Neural cell (in vitro differentiated cells): ENCODE data around the gene RDH13. TPM values are rescaled to one million over a fixed set of nuclear protein-coding genes. Genes with fewer than 3 reads are reported as not detected.

ENCODE experiments used
- H2AFZ ChIP-seq: fragments of 200-600, 300-800 bp; sonication (generic), shearing (Covaris generic); 2 replicates; pipeline ENCODE4 v1.6.0; 2014; ENCODE audit warnings: low read depth, mild to moderate bottlenecking, antibody characterized with exemption, low read length, moderate library complexity
- H3F3A ChIP-seq: fragments of 200-600 bp; shearing (Covaris generic); 2 replicates; pipeline ENCODE4 v1.6.1; 2016; ENCODE audit warnings: mild to moderate bottlenecking, moderate library complexity, mixed read lengths, antibody characterized with exemption, low read length; ENCODE audit not compliant: insufficient read depth, poor library complexity, severe bottlenecking
- H3K27ac ChIP-seq: fragments of 200-600, 300-800 bp; sonication (generic), shearing (Covaris generic); 2 replicates; pipeline ENCODE4 v1.5.1; 2014; ENCODE audit warnings: mild to moderate bottlenecking, low read length, moderate library complexity
- H3K27me3 ChIP-seq: fragments of 300-800, 200-600 bp; sonication (generic), shearing (Covaris generic); 2 replicates; pipeline ENCODE4 v1.6.0; 2014; ENCODE audit warnings: mild to moderate bottlenecking, low read depth, low read length, moderate library complexity; ENCODE audit not compliant: insufficient read depth
- H3K36me3 ChIP-seq: fragments of 300-800, 200-600 bp; sonication (generic), shearing (Covaris generic); 2 replicates; pipeline ENCODE4 v1.5.1; 2014; ENCODE audit warnings: mild to moderate bottlenecking, antibody characterized with exemption, low read length, moderate library complexity; ENCODE audit not compliant: insufficient read depth
- H3K4me2 ChIP-seq: fragments of 300-800, 200-600 bp; sonication (generic), shearing (Covaris generic); 2 replicates; pipeline ENCODE4 v1.6.0; 2014; ENCODE audit warnings: mild to moderate bottlenecking, low read length
- H3K4me3 ChIP-seq: fragments of 300-800, 200-600 bp; sonication (generic), shearing (Covaris generic); 2 replicates; pipeline ENCODE4 v1.5.1; 2014; ENCODE audit warnings: mild to moderate bottlenecking, low read length, moderate library complexity
- H3K79me2 ChIP-seq: fragments of 200-600 bp; shearing (Covaris generic); replicated peaks from 2 replicates; pipeline ENCODE4 v1.6.0; 2014; ENCODE audit warnings: mild to moderate bottlenecking, low read length, moderate library complexity; ENCODE audit not compliant: insufficient read depth
- H3K9ac ChIP-seq: fragments of 300-800, 200-600 bp; sonication (generic), shearing (Covaris generic); 2 replicates; pipeline ENCODE4 v1.6.1; 2016; ENCODE audit warnings: mild to moderate bottlenecking, low read length, mixed read lengths
- H3K9me2 ChIP-seq: fragments of 200-600 bp; shearing (Covaris generic); 2 replicates; pipeline ENCODE4 v1.6.1; 2016; ENCODE audit warnings: mild to moderate bottlenecking, low read length, mixed read lengths; ENCODE audit not compliant: insufficient read depth
- H3K9me3 ChIP-seq: fragments of 200-600, 300-800 bp; sonication (generic), shearing (Covaris generic); 2 replicates; pipeline ENCODE4 v1.6.1; 2016; ENCODE audit warnings: mild to moderate bottlenecking, mixed run types, low read length, moderate library complexity, mixed read lengths
- H4K20me1 ChIP-seq: fragments of 200-600 bp; shearing (Covaris generic); 2 replicates; pipeline ENCODE4 v1.6.1; 2016; ENCODE audit warnings: mild to moderate bottlenecking, mixed run types; ENCODE audit not compliant: insufficient read depth
- EP300 ChIP-seq: fragments of 450-650 bp; conservative IDR thresholded peaks from 2 replicates; pipeline ENCODE4 v1.6.1; 2014; ENCODE audit warnings: antibody characterized with exemption, mild to moderate bottlenecking, moderate library complexity; ENCODE audit not compliant: poor library complexity, severe bottlenecking
- EZH2 ChIP-seq: fragments of 200-600, 300-800 bp; shearing (Covaris generic), sonication (generic); IDR thresholded peaks from 2 replicates; pipeline ENCODE4 v1.6.1; 2014; ENCODE audit warnings: antibody characterized with exemption, low read length, borderline replicate concordance, mild to moderate bottlenecking; ENCODE audit not compliant: insufficient read depth, poor library complexity, severe bottlenecking
- MXI1 ChIP-seq: fragments of 450-650 bp; conservative IDR thresholded peaks from 2 replicates; pipeline ENCODE4 v1.6.1; 2014; ENCODE audit warnings: antibody characterized with exemption, mild to moderate bottlenecking; ENCODE audit not compliant: poor library complexity, severe bottlenecking
- POLR2AphosphoS5 ChIP-seq: IDR thresholded peaks from 2 replicates; pipeline ENCODE4 v1.6.1; 2012
- RAD21 ChIP-seq: fragments of 450-650 bp; conservative IDR thresholded peaks from 2 replicates; pipeline ENCODE4 v1.6.1; 2014; ENCODE audit warnings: antibody characterized with exemption, mild to moderate bottlenecking, moderate library complexity
- REST ChIP-seq: IDR thresholded peaks from 2 replicates; pipeline ENCODE4 v1.6.1; 2012; ENCODE audit warnings: borderline replicate concordance
- SMC3 ChIP-seq: fragments of 450-650 bp; conservative IDR thresholded peaks from 2 replicates; pipeline ENCODE4 v1.6.1; 2014; ENCODE audit warnings: antibody characterized with exemption, mild to moderate bottlenecking, moderate library complexity; ENCODE audit not compliant: poor library complexity
- TAF1 ChIP-seq: IDR thresholded peaks from 2 replicates; pipeline ENCODE4 v1.6.1; 2012; ENCODE audit warnings: low read depth
- polyA minus RNA-seq: library from RNA; depleted of rRNA, polyadenylated mRNA; stranded (reverse); fragments of >200 nt; gene quantifications from 2 replicates; pipeline ENCODE4 v1.2.3, GENCODE V29; 2014
- polyA plus RNA-seq: library from polyadenylated mRNA; depleted of rRNA; stranded (reverse); fragments of >200 nt; gene quantifications from 2 replicates; pipeline ENCODE4 v1.2.3, GENCODE V29; 2014
- TF ChIP-seq, protein P1 (sequence below): fragments of 450-650 bp; IDR thresholded peaks from 2 replicates; pipeline ENCODE4 v1.5.1; 2014; ENCODE audit warnings: antibody characterized with exemption, mild to moderate bottlenecking, moderate library complexity; ENCODE audit not compliant: poor library complexity, severe bottlenecking

The RDH13 gene, protein sequence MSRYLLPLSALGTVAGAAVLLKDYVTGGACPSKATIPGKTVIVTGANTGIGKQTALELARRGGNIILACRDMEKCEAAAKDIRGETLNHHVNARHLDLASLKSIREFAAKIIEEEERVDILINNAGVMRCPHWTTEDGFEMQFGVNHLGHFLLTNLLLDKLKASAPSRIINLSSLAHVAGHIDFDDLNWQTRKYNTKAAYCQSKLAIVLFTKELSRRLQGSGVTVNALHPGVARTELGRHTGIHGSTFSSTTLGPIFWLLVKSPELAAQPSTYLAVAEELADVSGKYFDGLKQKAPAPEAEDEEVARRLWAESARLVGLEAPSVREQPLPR
- polyA plus RNA-seq (9.8 and 14.2 TPM in 2 replicates), polyA minus RNA-seq (20.0 and 21.1 TPM in 2 replicates)

DNA sequence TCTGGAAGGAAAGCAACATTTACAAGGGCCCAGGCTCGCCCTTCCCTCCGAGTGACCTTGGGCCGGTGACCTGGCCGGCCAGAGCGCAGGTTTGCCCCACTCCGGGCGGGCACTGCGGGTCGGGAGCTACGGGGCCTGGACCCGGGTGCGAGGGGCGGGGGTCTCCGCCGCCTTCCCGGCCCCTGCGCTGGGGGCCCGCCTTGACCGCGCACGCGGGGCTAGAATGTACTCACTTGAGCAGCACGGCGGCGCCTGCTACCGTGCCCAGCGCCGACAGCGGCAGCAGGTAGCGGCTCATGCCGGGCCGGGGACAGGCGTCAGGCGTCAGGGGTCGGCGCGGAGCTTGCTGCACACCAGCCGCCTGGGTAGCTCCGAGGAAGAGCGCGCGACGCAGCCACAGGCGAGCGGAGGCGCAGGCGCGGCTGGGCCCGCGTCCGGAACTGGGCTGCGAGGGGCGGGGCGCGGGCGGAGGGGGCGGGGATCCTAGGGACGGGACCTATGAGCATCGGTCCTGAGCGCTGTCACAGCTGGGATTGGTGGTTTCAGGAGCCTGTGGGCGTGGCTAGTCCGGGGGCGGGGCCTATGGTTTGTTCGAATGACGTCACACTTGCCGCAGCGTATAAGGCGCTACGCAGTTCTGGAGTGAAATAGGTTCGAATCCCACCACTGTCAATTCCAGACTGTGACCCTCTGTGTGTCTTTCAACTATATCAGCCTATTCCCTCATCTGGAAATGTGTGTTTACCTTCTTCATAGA is at the start of gene RDH13:
Gene RDH13, minus strand, starts transcription at position 414 of the 757 bp plus-strand sequence. Its CDS starts 116 bp downstream, at position 298.
- peak within 1 kb of the TSS; percentile 24 for H3K27ac ChIP-seq
- TF ChIP-seq TAF1 (peak; percentile 46), POLR2AphosphoS5 (peak; percentile 77), MXI1 (peak; percentile 72), SMC3 (peak; percentile 33), RAD21 (no peak)
- TF ChIP-seq, protein P1, sequence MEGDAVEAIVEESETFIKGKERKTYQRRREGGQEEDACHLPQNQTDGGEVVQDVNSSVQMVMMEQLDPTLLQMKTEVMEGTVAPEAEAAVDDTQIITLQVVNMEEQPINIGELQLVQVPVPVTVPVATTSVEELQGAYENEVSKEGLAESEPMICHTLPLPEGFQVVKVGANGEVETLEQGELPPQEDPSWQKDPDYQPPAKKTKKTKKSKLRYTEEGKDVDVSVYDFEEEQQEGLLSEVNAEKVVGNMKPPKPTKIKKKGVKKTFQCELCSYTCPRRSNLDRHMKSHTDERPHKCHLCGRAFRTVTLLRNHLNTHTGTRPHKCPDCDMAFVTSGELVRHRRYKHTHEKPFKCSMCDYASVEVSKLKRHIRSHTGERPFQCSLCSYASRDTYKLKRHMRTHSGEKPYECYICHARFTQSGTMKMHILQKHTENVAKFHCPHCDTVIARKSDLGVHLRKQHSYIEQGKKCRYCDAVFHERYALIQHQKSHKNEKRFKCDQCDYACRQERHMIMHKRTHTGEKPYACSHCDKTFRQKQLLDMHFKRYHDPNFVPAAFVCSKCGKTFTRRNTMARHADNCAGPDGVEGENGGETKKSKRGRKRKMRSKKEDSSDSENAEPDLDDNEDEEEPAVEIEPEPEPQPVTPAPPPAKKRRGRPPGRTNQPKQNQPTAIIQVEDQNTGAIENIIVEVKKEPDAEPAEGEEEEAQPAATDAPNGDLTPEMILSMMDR: peak; percentile 17
- H3K36me3 ChIP-seq: no peaks in the 10 kb centered on the region
- peak within 1 kb of the TSS; percentile 27 for H2AFZ ChIP-seq
- peak within 1 kb of the TSS; percentile 77 for H3K9ac ChIP-seq
- H3K79me2 ChIP-seq: no peaks in the 10 kb centered on the region
- H3K9me2 ChIP-seq: no peaks in the 10 kb centered on the region
- peak within 1 kb of the TSS; percentile 93 for H3K4me3 ChIP-seq
- H3K9me3 ChIP-seq: no peaks in the 10 kb centered on the region
- H4K20me1 ChIP-seq: no peaks in the 10 kb centered on the region
- H3F3A ChIP-seq: no peaks in the 10 kb centered on the region
- H3K27me3 ChIP-seq: peaks cover 26% of the 10 kb centered on the region
- peak within 1 kb of the TSS; percentile 70 for H3K4me2 ChIP-seq

DNA sequence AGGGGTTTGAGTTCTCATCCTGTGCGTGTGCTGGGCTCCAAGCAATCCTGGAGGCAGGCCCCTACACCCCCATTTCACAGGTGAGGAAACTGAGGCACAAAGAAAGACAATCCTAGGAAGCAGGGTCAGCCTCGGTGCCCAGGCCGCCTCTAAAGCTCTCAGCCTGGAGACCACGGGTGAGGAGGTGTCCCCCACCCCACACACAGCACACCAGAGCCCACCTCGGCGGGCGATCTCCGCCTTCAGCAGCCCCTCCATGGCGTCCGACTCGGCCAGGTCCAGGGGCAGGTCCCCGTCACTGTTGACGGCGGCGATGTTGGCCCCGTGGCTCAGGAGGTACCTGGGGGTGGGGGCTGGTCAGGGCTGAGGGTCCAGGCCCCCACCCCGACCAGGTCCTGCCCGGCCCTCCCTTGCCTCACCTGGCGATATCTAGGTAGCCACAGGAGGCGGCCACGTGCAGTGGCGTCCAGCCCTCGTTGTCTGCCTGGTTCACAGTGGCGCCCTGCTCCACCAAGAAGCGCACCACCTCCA is 49.4 kb upstream of the RDH13 start:
- H2AFZ ChIP-seq: no peak overlapping the region
- no peak overlapping the region for H3K4me2 ChIP-seq
- no peaks in the 10 kb centered on the region for H3K9me2 ChIP-seq
- no peak overlapping the region for H3K4me3 ChIP-seq
- peaks cover 46% of the 10 kb centered on the region for H3K79me2 ChIP-seq
- H3K27ac ChIP-seq: no peak overlapping the region
- TF ChIP-seq EZH2: no peak
- no peak for TF ChIP-seq POLR2AphosphoS5
- TF ChIP-seq EP300: no peak
- no peak for TF ChIP-seq REST
- TF ChIP-seq RAD21: no peak
- TF ChIP-seq MXI1: no peak
- H3K9me3 ChIP-seq: no peaks in the 10 kb centered on the region
- no peaks in the 10 kb centered on the region for H3K27me3 ChIP-seq
- H3K36me3 ChIP-seq: no peaks in the 10 kb centered on the region
- no peak overlapping the region for H3K9ac ChIP-seq
- H4K20me1 ChIP-seq: peaks cover 9% of the 10 kb centered on the region
- no peaks in the 10 kb centered on the region for H3F3A ChIP-seq
